Measurements from ENCODE around the gene RCAN3.
"Not testable (repeated sequence)": the region's sequence is repeated elsewhere in the genome, so short reads cannot be mapped to it uniquely, and the experiment has no call there.

- TF ChIP-seq EP300 (IDR thresholded peaks at IDR 0.05); POLR2A (IDR thresholded peaks at IDR 0.05; ENCODE audit: low read depth); CTCF (IDR thresholded peaks at IDR 0.05): not testable (repeated sequence)
These were observed 17.6 kb downstream of the RCAN3 start for GRCh38 chr1:24520282-24520681.

Measured in esophagus muscularis mucosa (tissue), 4 donors.